Measurements from ENCODE around the gene KCNMA1. TPM values are rescaled to one million over a fixed set of nuclear protein-coding genes. Genes with fewer than 3 reads are reported as not detected.

KCNMA1 gene
- total RNA-seq, 2 donors from 2014 or later = 29.1 to 37.9 TPM

DNA sequence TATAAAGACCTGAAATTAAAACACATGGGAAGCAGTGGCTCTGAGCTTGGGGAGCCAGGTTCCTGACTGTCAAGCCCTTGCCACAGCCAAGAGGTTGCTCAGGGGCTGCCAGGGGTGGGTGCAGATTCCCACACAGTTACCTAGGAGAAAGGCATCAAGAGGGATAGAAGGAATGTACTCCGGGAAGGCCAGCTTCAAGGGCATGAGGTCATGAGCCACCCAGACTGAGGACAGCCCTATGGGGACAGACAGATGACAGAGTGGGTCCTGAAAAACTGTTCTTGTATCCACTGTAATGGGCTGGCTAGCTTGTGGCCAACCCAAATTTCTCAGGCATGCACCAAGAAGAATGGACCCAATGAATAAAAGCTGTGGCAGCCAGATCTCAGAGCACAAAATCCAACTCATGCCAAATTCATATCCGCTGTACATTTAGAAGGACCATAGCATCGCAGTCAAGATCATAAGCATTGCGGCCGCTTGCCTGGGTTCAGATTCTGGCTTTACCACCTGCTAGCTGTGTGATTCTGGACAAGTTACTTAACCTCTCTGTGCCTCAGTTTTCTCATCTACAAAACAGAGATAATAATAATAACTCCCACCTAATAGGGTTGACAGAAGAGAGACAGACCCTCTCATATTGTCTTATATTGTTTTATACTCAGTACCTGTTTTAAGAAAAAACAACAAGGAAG lies 44.9 kb upstream of the KCNMA1 start:
- WGBS = 95% methylated on average over 5 of the region's 5 CpGs
- intact Hi-C loops (cut with DNase I) = no loop called here
- Histone ChIP-seq H3K4me1 (replicated peaks) (no peaks in the 10 kb centered on the region), H3K27ac (peak overlapping the region in 1 of 2 donors; percentile 11), H3K9me3 (no peaks in the 10 kb centered on the region), H3K4me3 (no peak overlapping the region), H3K36me3 (no peaks in the 10 kb centered on the region), H3K27me3 (replicated peaks; ENCODE audit: insufficient read depth) (no peaks in the 10 kb centered on the region)
- DNase-seq (ENCODE audit: low spot score) = no peak
- TF ChIP-seq, protein P1, sequence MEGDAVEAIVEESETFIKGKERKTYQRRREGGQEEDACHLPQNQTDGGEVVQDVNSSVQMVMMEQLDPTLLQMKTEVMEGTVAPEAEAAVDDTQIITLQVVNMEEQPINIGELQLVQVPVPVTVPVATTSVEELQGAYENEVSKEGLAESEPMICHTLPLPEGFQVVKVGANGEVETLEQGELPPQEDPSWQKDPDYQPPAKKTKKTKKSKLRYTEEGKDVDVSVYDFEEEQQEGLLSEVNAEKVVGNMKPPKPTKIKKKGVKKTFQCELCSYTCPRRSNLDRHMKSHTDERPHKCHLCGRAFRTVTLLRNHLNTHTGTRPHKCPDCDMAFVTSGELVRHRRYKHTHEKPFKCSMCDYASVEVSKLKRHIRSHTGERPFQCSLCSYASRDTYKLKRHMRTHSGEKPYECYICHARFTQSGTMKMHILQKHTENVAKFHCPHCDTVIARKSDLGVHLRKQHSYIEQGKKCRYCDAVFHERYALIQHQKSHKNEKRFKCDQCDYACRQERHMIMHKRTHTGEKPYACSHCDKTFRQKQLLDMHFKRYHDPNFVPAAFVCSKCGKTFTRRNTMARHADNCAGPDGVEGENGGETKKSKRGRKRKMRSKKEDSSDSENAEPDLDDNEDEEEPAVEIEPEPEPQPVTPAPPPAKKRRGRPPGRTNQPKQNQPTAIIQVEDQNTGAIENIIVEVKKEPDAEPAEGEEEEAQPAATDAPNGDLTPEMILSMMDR (IDR thresholded peaks at IDR 0.05) = no peak
- no peak for TF ChIP-seq POLR2A (IDR thresholded peaks at IDR 0.05)
- TF ChIP-seq POLR2AphosphoS5 (IDR thresholded peaks at IDR 0.05) = no peak

DNA sequence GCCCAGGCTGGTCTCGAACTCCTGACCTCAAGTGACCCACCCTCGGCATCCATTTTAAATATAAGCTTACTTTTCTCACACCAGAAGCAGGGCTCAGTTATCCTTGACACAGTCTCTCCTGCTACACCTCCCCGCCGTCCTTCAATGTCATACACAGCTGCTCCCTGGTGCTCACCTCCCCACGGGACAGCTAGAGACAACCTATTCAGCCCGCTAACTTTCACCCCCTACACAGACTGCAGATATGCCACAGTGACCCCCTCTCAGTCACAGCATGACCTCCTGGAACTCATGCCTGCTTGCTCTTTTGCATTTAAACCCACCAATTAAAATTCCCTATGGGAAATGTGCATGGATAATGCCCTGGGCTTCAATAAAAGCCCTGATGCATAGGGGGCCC lies 44.2 kb upstream of the KCNMA1 start:
- H3K36me3 ChIP-seq = no peaks in the 10 kb centered on the region
- TF ChIP-seq, protein P1 (IDR thresholded peaks at IDR 0.05) = no peak
- no peak for TF ChIP-seq POLR2A (IDR thresholded peaks at IDR 0.05)
- TF ChIP-seq POLR2AphosphoS5 (IDR thresholded peaks at IDR 0.05) = no peak

DNA sequence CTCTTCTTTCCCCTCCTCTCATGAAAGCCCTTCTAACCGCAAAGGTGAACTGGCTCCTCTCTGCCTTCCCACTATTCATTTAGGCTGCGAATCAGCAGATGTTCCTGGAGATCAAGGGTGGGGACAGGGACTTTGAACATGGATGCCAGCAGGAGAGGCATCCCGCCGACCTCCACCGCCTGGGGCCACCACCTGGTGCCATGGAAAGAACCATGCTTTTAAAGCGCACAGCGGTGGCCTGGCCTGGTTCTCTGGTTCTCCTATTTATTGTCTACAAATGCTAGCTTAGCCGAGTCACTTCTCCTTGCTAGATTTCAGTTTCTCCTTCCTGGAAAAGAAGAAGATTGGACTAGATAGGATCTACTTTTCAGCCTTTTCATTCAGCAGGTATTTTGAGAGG lies 43.2 kb upstream of the KCNMA1 start:
- H3K36me3 ChIP-seq = no peaks in the 10 kb centered on the region
- TF ChIP-seq POLR2AphosphoS5 (IDR thresholded peaks at IDR 0.05) (no peak), POLR2A (IDR thresholded peaks at IDR 0.05) (no peak)
- TF ChIP-seq, protein P1 (IDR thresholded peaks at IDR 0.05) = no peak
- no peaks in the 10 kb centered on the region for H3K4me1 ChIP-seq (replicated peaks)
- no peak overlapping the region for H3K27ac ChIP-seq
- no peaks in the 10 kb centered on the region for H3K9me3 ChIP-seq
- WGBS = 92% methylated on average over 8 of the region's 8 CpGs
- DNase-seq (ENCODE audit: low spot score) = no peak
- intact Hi-C loops (cut with DNase I) = no loop called here
- H3K4me3 ChIP-seq = no peak overlapping the region
- no peaks in the 10 kb centered on the region for H3K27me3 ChIP-seq (replicated peaks; ENCODE audit: insufficient read depth)

More for the DNA sequence above, 44.2 kb upstream of the KCNMA1 start:
- intact Hi-C loops (cut with DNase I) = no loop called here
- H3K27ac ChIP-seq = no peak overlapping the region
- no peaks in the 10 kb centered on the region for H3K27me3 ChIP-seq (replicated peaks; ENCODE audit: insufficient read depth)
- H3K4me1 ChIP-seq (replicated peaks) = no peaks in the 10 kb centered on the region
- 82% methylated on average over 6 of the region's 6 CpGs for WGBS
- no peaks in the 10 kb centered on the region for H3K9me3 ChIP-seq
- no peak overlapping the region for H3K4me3 ChIP-seq
- no peak for DNase-seq (ENCODE audit: low spot score)

DNA sequence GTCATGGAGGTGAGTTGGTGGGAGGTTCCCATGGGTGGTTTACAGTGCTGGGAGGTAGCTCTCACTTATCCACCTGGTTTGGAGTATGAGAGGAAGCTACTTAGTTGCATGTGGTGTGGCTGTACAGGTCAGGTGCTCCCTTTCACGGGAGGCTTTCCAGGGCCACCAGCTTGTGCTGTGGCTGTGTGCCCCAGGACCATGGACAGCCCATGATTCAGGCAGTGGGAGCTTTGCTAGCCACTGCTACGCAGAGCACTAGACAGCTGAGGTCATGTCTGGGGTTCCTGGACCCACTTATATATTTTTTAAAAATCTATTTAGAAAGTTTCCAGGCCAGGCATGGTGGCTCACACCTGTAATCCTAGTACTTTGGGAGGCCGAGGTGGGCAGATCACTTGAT lies 42.5 kb upstream of the KCNMA1 start:
- no peaks in the 10 kb centered on the region for H3K36me3 ChIP-seq
- intact Hi-C loops (cut with DNase I) = no loop called here
- no peaks in the 10 kb centered on the region for H3K27me3 ChIP-seq (replicated peaks; ENCODE audit: insufficient read depth)
- TF ChIP-seq POLR2AphosphoS5 (IDR thresholded peaks at IDR 0.05) (no peak), POLR2A (IDR thresholded peaks at IDR 0.05) (no peak)
- TF ChIP-seq, protein P1 (IDR thresholded peaks at IDR 0.05) = no peak
- no peak overlapping the region for H3K27ac ChIP-seq
- 90% methylated on average over 3 of the region's 3 CpGs for WGBS
- no peaks in the 10 kb centered on the region for H3K9me3 ChIP-seq
- no peak overlapping the region for H3K4me3 ChIP-seq
- DNase-seq (ENCODE audit: low spot score) = no peak
- H3K4me1 ChIP-seq (replicated peaks) = no peaks in the 10 kb centered on the region

DNA sequence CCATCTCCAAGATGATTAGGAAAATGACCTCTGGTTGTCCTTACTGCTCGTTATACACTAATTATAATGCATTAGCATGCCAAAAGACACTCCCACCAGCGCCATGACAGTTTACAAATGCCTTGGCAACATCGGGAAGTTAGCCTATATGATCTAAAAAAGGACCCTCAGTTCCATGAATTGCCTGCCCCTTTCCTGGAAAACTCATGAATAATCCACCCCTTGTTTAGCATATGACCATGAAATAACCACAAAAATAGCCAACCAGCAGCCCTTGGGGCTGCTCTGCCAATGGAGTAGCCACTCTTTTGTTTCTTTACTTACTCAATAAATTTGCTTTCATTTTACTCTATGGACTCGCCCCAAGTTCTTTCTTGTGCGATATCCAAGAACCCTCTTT lies 41.6 kb upstream of the KCNMA1 start:
- TF ChIP-seq POLR2AphosphoS5 (IDR thresholded peaks at IDR 0.05) (no peak), POLR2A (IDR thresholded peaks at IDR 0.05) (no peak)
- TF ChIP-seq, protein P1 (IDR thresholded peaks at IDR 0.05) = no peak
- Histone ChIP-seq H3K9me3 (no peaks in the 10 kb centered on the region), H3K4me3 (no peak overlapping the region), H3K27me3 (replicated peaks; ENCODE audit: insufficient read depth) (no peaks in the 10 kb centered on the region), H3K36me3 (no peaks in the 10 kb centered on the region), H3K27ac (no peak overlapping the region), H3K4me1 (replicated peaks) (no peaks in the 10 kb centered on the region)
- intact Hi-C loops (cut with DNase I) = no loop called here
- no peak for DNase-seq (ENCODE audit: low spot score)
- WGBS = 94% methylated on average over 5 of the region's 5 CpGs
